GM21786 (cell line): ENCODE measurements around the gene HOXD11.

Experiments used
- ATAC-seq: cut with Tn5 transposase; IDR thresholded peaks from one replicate; pipeline ENCODE4 v1.9.1; 2021; ENCODE audit not compliant: unreplicated experiment

HOXD11 gene

GRCh38 chr2:176081376-176081836 lies 25.7 kb upstream of the HOXD11 start:
- ATAC-seq = no peak

- ATAC-seq = no peak
Measured at GRCh38 chr2:176081837-176082524, 25.1 kb upstream of the HOXD11 start.

GRCh38 chr2:176082525-176082823 lies 24.6 kb upstream of the HOXD11 start:
- ATAC-seq = no peak

- ATAC-seq = no peak
Measured at GRCh38 chr2:176082824-176083751, 24.0 kb upstream of the HOXD11 start.

GRCh38 chr2:176083796-176084261 lies 23.3 kb upstream of the HOXD11 start, which contains the start of gene EVX2:
Gene EVX2, minus strand, starts transcription at chr2:176083962. Its CDS starts 186 bp downstream, at chr2:176083776.
- no peak for ATAC-seq

- no peak for ATAC-seq
Measured at GRCh38 chr2:176084611-176085119, 22.4 kb upstream of the HOXD11 start.

GRCh38 chr2:176085120-176085788 lies 21.8 kb upstream of the HOXD11 start:
- ATAC-seq = no peak

- no peak for ATAC-seq
Measured at GRCh38 chr2:176085861-176086771, 21.0 kb upstream of the HOXD11 start.

GRCh38 chr2:176087330-176088047 lies 19.6 kb upstream of the HOXD11 start:
- no peak for ATAC-seq

- ATAC-seq = no peak
Measured at GRCh38 chr2:176088048-176088936, 18.8 kb upstream of the HOXD11 start.

- no peak for ATAC-seq
Measured at GRCh38 chr2:176088937-176089842, 17.9 kb upstream of the HOXD11 start.

GRCh38 chr2:176089843-176090395 lies 17.2 kb upstream of the HOXD11 start:
- no peak for ATAC-seq

- no peak for ATAC-seq
Measured at GRCh38 chr2:176090862-176091261, 16.2 kb upstream of the HOXD11 start.

GRCh38 chr2:176091329-176092258 lies 15.5 kb upstream of the HOXD11 start:
- no peak for ATAC-seq

GRCh38 chr2:176092270-176093144 lies 14.6 kb upstream of the HOXD11 start, which contains the start of gene HOXD13:
Gene HOXD13, plus strand, starts transcription at chr2:176092721. Its CDS starts 170 bp downstream, at chr2:176092891.
- ATAC-seq = no peak
